MM.1S (cell line): ENCODE results near the gene DRP2.

ENCODE experiments used
- DNase-seq: peaks from one replicate; pipeline ENCODE4 v3.0.0-alpha.2; 2015
- H2AFZ ChIP-seq: fragments of 300-600 bp; sonication (generic); 2 replicates; pipeline ENCODE4 v1.6.0; 2016; ENCODE audit warnings: antibody characterized with exemption, low read length
- H3F3A ChIP-seq: fragments of 300-600 bp; sonication (generic); 2 replicates; pipeline ENCODE4 v1.6.1; 2016; ENCODE audit warnings: mild to moderate bottlenecking, antibody characterized with exemption, low read length, moderate library complexity, mixed read lengths; ENCODE audit not compliant: insufficient read depth
- H3K27ac ChIP-seq: fragments of 300-600 bp; sonication (generic); 2 replicates; pipeline ENCODE4 v1.5.1; 2016; ENCODE audit warnings: mild to moderate bottlenecking, low read length
- H3K27me3 ChIP-seq: fragments of 300-600 bp; sonication (generic); replicated peaks from 2 replicates; pipeline ENCODE4 v1.6.0; 2016; ENCODE audit warnings: low read length; ENCODE audit not compliant: insufficient read depth
- H3K36me3 ChIP-seq: fragments of 300-600 bp; sonication (generic); replicated peaks from 2 replicates; pipeline ENCODE4 v1.6.1; 2016; ENCODE audit warnings: mild to moderate bottlenecking, low read length, mixed read lengths; ENCODE audit not compliant: insufficient read depth
- H3K4me1 ChIP-seq: fragments of 300-600 bp; sonication (generic); 2 replicates; pipeline ENCODE4 v1.6.1; 2016; ENCODE audit warnings: low read length, mixed read lengths
- H3K4me2 ChIP-seq: fragments of 300-600 bp; sonication (generic); 2 replicates; pipeline ENCODE4 v1.6.0; 2016; ENCODE audit warnings: low read depth, low read length
- H3K4me3 ChIP-seq: fragments of 300-600 bp; sonication (generic); 2 replicates; pipeline ENCODE4 v1.5.1; 2016; ENCODE audit warnings: low read length, mixed read lengths
- H3K79me2 ChIP-seq: fragments of 300-600 bp; sonication (generic); 2 replicates; pipeline ENCODE4 v1.6.1; 2016; ENCODE audit warnings: mixed run types, low read length, mixed read lengths
- H3K9ac ChIP-seq: fragments of 300-600 bp; sonication (generic); 2 replicates; pipeline ENCODE4 v1.6.1; 2016; ENCODE audit warnings: low read length, mixed read lengths
- H3K9me2 ChIP-seq: fragments of 300-600 bp; sonication (generic); replicated peaks from 2 replicates; pipeline ENCODE4 v1.6.1; 2016; ENCODE audit warnings: mild to moderate bottlenecking, low read length, mixed read lengths; ENCODE audit not compliant: insufficient read depth
- H3K9me3 ChIP-seq: fragments of 300-600 bp; sonication (generic); replicated peaks from 2 replicates; pipeline ENCODE4 v1.6.1; 2016; ENCODE audit warnings: mild to moderate bottlenecking, low read length, mixed read lengths; ENCODE audit not compliant: insufficient read depth
- H4K20me1 ChIP-seq: fragments of 300-600 bp; sonication (generic); 2 replicates; pipeline ENCODE4 v1.6.1; 2016; ENCODE audit warnings: mild to moderate bottlenecking, low read length, moderate library complexity, mixed read lengths; ENCODE audit not compliant: insufficient read depth
- CTCF ChIP-seq: fragments of 300-600 bp; sonication (generic); IDR thresholded peaks from 2 replicates; pipeline ENCODE4 v1.5.1; 2016; ENCODE audit warnings: antibody characterized with exemption, low read length, mixed read lengths
- EZH2 ChIP-seq: fragments of 300-600 bp; sonication (generic); optimal IDR thresholded peaks from 2 replicates; pipeline ENCODE3; 2017; ENCODE audit warnings: low read depth, mild to moderate bottlenecking, antibody characterized with exemption, low read length, mixed read lengths
- EZH2phosphoT487 ChIP-seq: fragments of 300-600 bp; sonication (generic); IDR thresholded peaks from 2 replicates; pipeline ENCODE4 v1.6.1; 2018; ENCODE audit warnings: antibody characterized with exemption, low read length

Gene DRP2

GRCh38 chrX:101260435-101260834 is 40.8 kb downstream of the DRP2 start:
- no peaks in the 10 kb centered on the region for H4K20me1 ChIP-seq
- no peak for DNase-seq
- no peak for TF ChIP-seq EZH2
- TF ChIP-seq CTCF = no peak
- TF ChIP-seq EZH2phosphoT487 = no peak
- H3K27me3 ChIP-seq = no peaks in the 10 kb centered on the region
- H3K9me3 ChIP-seq = no peaks in the 10 kb centered on the region
- H3K4me1 ChIP-seq = no peaks in the 10 kb centered on the region
- no peaks in the 10 kb centered on the region for H3F3A ChIP-seq
- no peak overlapping the region for H3K27ac ChIP-seq
- H3K4me2 ChIP-seq = no peak overlapping the region
- H3K9ac ChIP-seq = no peak overlapping the region
- H3K9me2 ChIP-seq = no peaks in the 10 kb centered on the region
- no peaks in the 10 kb centered on the region for H3K79me2 ChIP-seq
- H2AFZ ChIP-seq = no peak overlapping the region
- H3K36me3 ChIP-seq = no peaks in the 10 kb centered on the region
- no peak overlapping the region for H3K4me3 ChIP-seq

GRCh38 chrX:101262590-101262989 is 43.0 kb downstream of the DRP2 start:
- Histone ChIP-seq H3K4me1 (no peaks in the 10 kb centered on the region), H3K4me3 (no peak overlapping the region), H3K9me2 (no peaks in the 10 kb centered on the region), H3F3A (no peaks in the 10 kb centered on the region), H2AFZ (no peak overlapping the region), H3K9ac (no peak overlapping the region), H3K4me2 (no peak overlapping the region), H3K36me3 (no peaks in the 10 kb centered on the region), H3K27ac (no peak overlapping the region), H3K9me3 (no peaks in the 10 kb centered on the region), H3K79me2 (no peaks in the 10 kb centered on the region), H3K27me3 (no peaks in the 10 kb centered on the region), H4K20me1 (no peaks in the 10 kb centered on the region)
- no peak for DNase-seq
- TF ChIP-seq CTCF = no peak
- TF ChIP-seq EZH2 = no peak
- TF ChIP-seq EZH2phosphoT487 = no peak

GRCh38 chrX:101263766-101264165 is 44.2 kb downstream of the DRP2 start:
- Histone ChIP-seq H3K79me2 (no peaks in the 10 kb centered on the region), H3K4me2 (no peak overlapping the region), H3K36me3 (no peaks in the 10 kb centered on the region), H3F3A (no peaks in the 10 kb centered on the region), H3K9me3 (no peaks in the 10 kb centered on the region), H4K20me1 (no peaks in the 10 kb centered on the region), H2AFZ (no peak overlapping the region), H3K27ac (no peak overlapping the region), H3K4me1 (no peaks in the 10 kb centered on the region), H3K4me3 (no peak overlapping the region), H3K27me3 (no peaks in the 10 kb centered on the region), H3K9ac (no peak overlapping the region), H3K9me2 (no peaks in the 10 kb centered on the region)
- TF ChIP-seq EZH2phosphoT487 = no peak
- TF ChIP-seq CTCF = no peak
- no peak for TF ChIP-seq EZH2
- DNase-seq = no peak
